GM23338 (cell line): Measurements from ENCODE around the gene FARSB.

ENCODE experiments used
- EZH2 ChIP-seq: fragments of 200-600 bp; sonication (generic); IDR thresholded peaks from one replicate; pipeline ENCODE4 v1.8.0; 2017; ENCODE audit warnings: antibody characterized with exemption, mild to moderate bottlenecking, low read depth; ENCODE audit not compliant: unreplicated experiment
- JUNB ChIP-seq: IDR thresholded peaks from one replicate; pipeline ENCODE4 v1.6.1; 2016; ENCODE audit warnings: antibody characterized with exemption; ENCODE audit not compliant: unreplicated experiment
- POLR2AphosphoS5 ChIP-seq: IDR thresholded peaks from 2 replicates; pipeline ENCODE4 v1.6.1; 2016; ENCODE audit warnings: antibody characterized with exemption, low read depth
- TF ChIP-seq, protein P1 (sequence below), 2 experiments: fragments of 200-600 bp in 1 of 2; sonication (generic) in 1 of 2; conservative IDR thresholded peaks; 2 replicates each; pipeline versions ENCODE4 v1.5.1 to v1.6.1; 2016 to 2017; ENCODE audit warnings: antibody characterized with exemption in 2 of 2, low read depth in 2 of 2, mild to moderate bottlenecking in 2 of 2, moderate library complexity in 1 of 2
- TF ChIP-seq, protein P2 (sequence below): IDR thresholded peaks from one replicate; pipeline ENCODE4 v1.6.1; 2018; ENCODE audit warnings: antibody characterized with exemption; ENCODE audit not compliant: unreplicated experiment
- TF ChIP-seq, protein P3 (sequence below): IDR thresholded peaks from 2 replicates; pipeline ENCODE4 v1.6.1; 2016; ENCODE audit warnings: antibody characterized with exemption

GRCh38 chr2:222672068-222672401, 16.1 kb upstream of the FARSB start:
- TF ChIP-seq, protein P1, sequence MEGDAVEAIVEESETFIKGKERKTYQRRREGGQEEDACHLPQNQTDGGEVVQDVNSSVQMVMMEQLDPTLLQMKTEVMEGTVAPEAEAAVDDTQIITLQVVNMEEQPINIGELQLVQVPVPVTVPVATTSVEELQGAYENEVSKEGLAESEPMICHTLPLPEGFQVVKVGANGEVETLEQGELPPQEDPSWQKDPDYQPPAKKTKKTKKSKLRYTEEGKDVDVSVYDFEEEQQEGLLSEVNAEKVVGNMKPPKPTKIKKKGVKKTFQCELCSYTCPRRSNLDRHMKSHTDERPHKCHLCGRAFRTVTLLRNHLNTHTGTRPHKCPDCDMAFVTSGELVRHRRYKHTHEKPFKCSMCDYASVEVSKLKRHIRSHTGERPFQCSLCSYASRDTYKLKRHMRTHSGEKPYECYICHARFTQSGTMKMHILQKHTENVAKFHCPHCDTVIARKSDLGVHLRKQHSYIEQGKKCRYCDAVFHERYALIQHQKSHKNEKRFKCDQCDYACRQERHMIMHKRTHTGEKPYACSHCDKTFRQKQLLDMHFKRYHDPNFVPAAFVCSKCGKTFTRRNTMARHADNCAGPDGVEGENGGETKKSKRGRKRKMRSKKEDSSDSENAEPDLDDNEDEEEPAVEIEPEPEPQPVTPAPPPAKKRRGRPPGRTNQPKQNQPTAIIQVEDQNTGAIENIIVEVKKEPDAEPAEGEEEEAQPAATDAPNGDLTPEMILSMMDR (conservative IDR thresholded peaks at IDR 0.05; ENCODE audit: low read depth in 2 of 2): no peak
- TF ChIP-seq, protein P2, sequence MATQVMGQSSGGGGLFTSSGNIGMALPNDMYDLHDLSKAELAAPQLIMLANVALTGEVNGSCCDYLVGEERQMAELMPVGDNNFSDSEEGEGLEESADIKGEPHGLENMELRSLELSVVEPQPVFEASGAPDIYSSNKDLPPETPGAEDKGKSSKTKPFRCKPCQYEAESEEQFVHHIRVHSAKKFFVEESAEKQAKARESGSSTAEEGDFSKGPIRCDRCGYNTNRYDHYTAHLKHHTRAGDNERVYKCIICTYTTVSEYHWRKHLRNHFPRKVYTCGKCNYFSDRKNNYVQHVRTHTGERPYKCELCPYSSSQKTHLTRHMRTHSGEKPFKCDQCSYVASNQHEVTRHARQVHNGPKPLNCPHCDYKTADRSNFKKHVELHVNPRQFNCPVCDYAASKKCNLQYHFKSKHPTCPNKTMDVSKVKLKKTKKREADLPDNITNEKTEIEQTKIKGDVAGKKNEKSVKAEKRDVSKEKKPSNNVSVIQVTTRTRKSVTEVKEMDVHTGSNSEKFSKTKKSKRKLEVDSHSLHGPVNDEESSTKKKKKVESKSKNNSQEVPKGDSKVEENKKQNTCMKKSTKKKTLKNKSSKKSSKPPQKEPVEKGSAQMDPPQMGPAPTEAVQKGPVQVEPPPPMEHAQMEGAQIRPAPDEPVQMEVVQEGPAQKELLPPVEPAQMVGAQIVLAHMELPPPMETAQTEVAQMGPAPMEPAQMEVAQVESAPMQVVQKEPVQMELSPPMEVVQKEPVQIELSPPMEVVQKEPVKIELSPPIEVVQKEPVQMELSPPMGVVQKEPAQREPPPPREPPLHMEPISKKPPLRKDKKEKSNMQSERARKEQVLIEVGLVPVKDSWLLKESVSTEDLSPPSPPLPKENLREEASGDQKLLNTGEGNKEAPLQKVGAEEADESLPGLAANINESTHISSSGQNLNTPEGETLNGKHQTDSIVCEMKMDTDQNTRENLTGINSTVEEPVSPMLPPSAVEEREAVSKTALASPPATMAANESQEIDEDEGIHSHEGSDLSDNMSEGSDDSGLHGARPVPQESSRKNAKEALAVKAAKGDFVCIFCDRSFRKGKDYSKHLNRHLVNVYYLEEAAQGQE: no peak
- TF ChIP-seq EZH2 (no peak), POLR2AphosphoS5 (no peak), JUNB (no peak)
- TF ChIP-seq, protein P3, sequence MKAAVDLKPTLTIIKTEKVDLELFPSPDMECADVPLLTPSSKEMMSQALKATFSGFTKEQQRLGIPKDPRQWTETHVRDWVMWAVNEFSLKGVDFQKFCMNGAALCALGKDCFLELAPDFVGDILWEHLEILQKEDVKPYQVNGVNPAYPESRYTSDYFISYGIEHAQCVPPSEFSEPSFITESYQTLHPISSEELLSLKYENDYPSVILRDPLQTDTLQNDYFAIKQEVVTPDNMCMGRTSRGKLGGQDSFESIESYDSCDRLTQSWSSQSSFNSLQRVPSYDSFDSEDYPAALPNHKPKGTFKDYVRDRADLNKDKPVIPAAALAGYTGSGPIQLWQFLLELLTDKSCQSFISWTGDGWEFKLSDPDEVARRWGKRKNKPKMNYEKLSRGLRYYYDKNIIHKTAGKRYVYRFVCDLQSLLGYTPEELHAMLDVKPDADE: no peak
